OCI-LY3 (cell line): ENCODE results near the gene SYNPO.

Experiments
- EZH2phosphoT487 ChIP-seq: fragments of 200-600 bp; shearing (Covaris generic); IDR thresholded peaks from 2 replicates; pipeline ENCODE4 v1.6.1; 2018; ENCODE audit warnings: antibody characterized with exemption, mixed run types, low read depth
- TF ChIP-seq, protein P1 (sequence below): fragments of 200-600, 300-600 bp; sonication (generic); IDR thresholded peaks from 2 replicates; pipeline ENCODE4 v1.5.1; 2014; ENCODE audit warnings: antibody characterized with exemption, low read length, low read depth

DNA sequence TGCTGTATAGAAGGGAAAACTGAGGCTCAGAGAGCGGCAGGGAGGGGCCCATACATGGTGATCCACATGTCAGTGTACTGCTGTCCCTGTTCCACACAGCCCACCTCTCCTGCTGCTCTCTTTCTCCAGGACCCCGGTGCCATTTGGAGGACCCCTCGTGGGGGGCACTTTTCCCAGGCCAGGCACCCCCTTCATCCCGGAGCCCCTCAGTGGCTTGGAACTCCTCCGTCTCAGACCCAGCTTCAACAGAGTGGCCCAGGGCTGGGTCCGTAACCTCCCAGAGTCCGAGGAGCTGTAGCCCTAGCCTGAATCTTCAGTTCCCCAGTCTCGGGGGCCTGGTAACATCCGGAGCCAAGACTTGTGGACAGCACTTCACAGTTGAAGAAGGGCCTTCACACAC, 36.1 kb downstream of the SYNPO start:
- TF ChIP-seq, protein P1, sequence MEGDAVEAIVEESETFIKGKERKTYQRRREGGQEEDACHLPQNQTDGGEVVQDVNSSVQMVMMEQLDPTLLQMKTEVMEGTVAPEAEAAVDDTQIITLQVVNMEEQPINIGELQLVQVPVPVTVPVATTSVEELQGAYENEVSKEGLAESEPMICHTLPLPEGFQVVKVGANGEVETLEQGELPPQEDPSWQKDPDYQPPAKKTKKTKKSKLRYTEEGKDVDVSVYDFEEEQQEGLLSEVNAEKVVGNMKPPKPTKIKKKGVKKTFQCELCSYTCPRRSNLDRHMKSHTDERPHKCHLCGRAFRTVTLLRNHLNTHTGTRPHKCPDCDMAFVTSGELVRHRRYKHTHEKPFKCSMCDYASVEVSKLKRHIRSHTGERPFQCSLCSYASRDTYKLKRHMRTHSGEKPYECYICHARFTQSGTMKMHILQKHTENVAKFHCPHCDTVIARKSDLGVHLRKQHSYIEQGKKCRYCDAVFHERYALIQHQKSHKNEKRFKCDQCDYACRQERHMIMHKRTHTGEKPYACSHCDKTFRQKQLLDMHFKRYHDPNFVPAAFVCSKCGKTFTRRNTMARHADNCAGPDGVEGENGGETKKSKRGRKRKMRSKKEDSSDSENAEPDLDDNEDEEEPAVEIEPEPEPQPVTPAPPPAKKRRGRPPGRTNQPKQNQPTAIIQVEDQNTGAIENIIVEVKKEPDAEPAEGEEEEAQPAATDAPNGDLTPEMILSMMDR = no peak
- no peak for TF ChIP-seq EZH2phosphoT487
